Measurements from ENCODE around the gene DACH1.

Gene DACH1

DNA sequence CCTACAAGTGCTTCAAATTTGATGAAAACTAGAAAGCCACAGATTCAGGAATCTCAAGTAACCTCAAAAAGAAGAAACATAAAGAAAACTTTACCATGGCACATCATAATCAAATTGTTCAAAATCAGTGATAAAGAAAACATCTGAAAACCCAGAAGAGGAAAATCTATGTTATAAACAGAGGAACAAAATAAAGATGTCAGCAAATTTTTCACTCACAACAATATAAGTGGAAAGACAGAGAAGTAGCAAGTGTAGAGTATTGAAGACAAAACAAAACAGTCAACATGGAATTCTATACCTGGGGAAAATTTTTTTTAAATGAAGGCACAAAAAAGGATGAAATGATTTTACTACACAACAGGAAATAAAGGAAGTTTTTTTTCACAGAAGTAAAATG is 470.9 kb downstream of the DACH1 start:
- no peaks in the 10 kb centered on the region for H3K79me2 ChIP-seq (ENCODE audit: control insufficient read depth, insufficient read depth, low read length, poor library complexity)
- no peak overlapping the region for H2AK5ac ChIP-seq (ENCODE audit: low read length)
- no peak overlapping the region for H3K4me3 ChIP-seq (ENCODE audit: low read depth, low read length)
- H3K9ac ChIP-seq (ENCODE audit: low read length): no peak overlapping the region
- H3K27ac ChIP-seq (ENCODE audit: low read depth, low read length): no peak overlapping the region
- H3K27me3 ChIP-seq (ENCODE audit: insufficient read depth, low read length): no peaks in the 10 kb centered on the region
- no peak overlapping the region for H3K14ac ChIP-seq (ENCODE audit: low read length)
- no peak overlapping the region for H2BK5ac ChIP-seq (ENCODE audit: low read depth, low read length, poor library complexity)
- no peak overlapping the region for H4K12ac ChIP-seq (ENCODE audit: low read depth, low read length)
- H3K18ac ChIP-seq (ENCODE audit: low read length): no peak overlapping the region
- H3K9me3 ChIP-seq (ENCODE audit: insufficient read depth, low read depth, low read length): no peaks in the 10 kb centered on the region
- no peaks in the 10 kb centered on the region for H3K79me1 ChIP-seq (ENCODE audit: low read length)
- no peak overlapping the region for H2AFZ ChIP-seq (ENCODE audit: insufficient read depth, low read length, poor library complexity)
- no peak overlapping the region for H3K4ac ChIP-seq (ENCODE audit: low read depth, low read length)
- no peaks in the 10 kb centered on the region for H3K4me1 ChIP-seq (ENCODE audit: control insufficient read depth in 1 of 2, insufficient read depth in 2 of 2, low read length in 2 of 2)
- H3K36me3 ChIP-seq (ENCODE audit: control insufficient read depth in 1 of 2, insufficient read depth in 2 of 2, low read length in 2 of 2): no peaks in the 10 kb centered on the region
- H4K8ac ChIP-seq (ENCODE audit: low read depth, low read length): no peak overlapping the region
- H4K91ac ChIP-seq (ENCODE audit: low read depth, low read length): no peak overlapping the region
- no peak for DNase-seq
- H2BK12ac ChIP-seq (ENCODE audit: low read length): no peak overlapping the region
- H2BK120ac ChIP-seq (ENCODE audit: insufficient read depth, low read length, poor library complexity): no peak overlapping the region
- no peak overlapping the region for H3K23ac ChIP-seq (ENCODE audit: low read length)
- H3K4me2 ChIP-seq (ENCODE audit: low read length): no peak overlapping the region

DNA sequence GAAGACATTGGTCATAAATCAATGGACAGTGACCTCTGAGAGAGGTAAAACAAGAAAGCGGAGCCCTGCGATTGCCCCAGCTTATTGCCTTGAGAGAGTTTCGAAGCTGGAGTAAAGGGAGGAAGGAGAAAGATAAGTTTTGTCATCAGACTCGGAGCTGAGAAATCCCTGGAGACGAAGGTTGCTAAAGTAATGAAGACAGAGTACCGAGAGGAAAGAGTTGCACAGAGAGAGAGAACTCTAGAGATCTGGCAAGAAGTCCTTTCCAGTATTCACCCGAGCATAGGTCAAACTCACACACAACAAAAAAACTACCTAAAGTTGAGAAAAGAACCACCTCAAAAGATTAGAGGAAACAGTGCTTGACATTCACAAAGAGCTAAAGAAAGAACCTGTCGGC is 472.0 kb downstream of the DACH1 start:
- Histone ChIP-seq H3K4me3 (ENCODE audit: low read depth, low read length) (no peak overlapping the region), H3K27ac (ENCODE audit: low read depth, low read length) (no peak overlapping the region), H3K23ac (ENCODE audit: low read length) (no peak overlapping the region), H3K4me1 (ENCODE audit: control insufficient read depth in 1 of 2, insufficient read depth in 2 of 2, low read length in 2 of 2) (no peaks in the 10 kb centered on the region), H4K12ac (ENCODE audit: low read depth, low read length) (no peak overlapping the region), H3K36me3 (ENCODE audit: control insufficient read depth in 1 of 2, insufficient read depth in 2 of 2, low read length in 2 of 2) (no peaks in the 10 kb centered on the region), H3K27me3 (ENCODE audit: insufficient read depth, low read length) (no peaks in the 10 kb centered on the region), H4K8ac (ENCODE audit: low read depth, low read length) (no peak overlapping the region), H3K9ac (ENCODE audit: low read length) (no peak overlapping the region), H2AFZ (ENCODE audit: insufficient read depth, low read length, poor library complexity) (no peak overlapping the region), H2BK5ac (ENCODE audit: low read depth, low read length, poor library complexity) (no peak overlapping the region), H3K18ac (ENCODE audit: low read length) (no peak overlapping the region), H3K4me2 (ENCODE audit: low read length) (no peak overlapping the region), H3K9me3 (ENCODE audit: insufficient read depth, low read depth, low read length) (no peaks in the 10 kb centered on the region), H3K79me2 (ENCODE audit: control insufficient read depth, insufficient read depth, low read length, poor library complexity) (no peaks in the 10 kb centered on the region), H3K14ac (ENCODE audit: low read length) (no peak overlapping the region), H4K91ac (ENCODE audit: low read depth, low read length) (no peak overlapping the region), H2AK5ac (ENCODE audit: low read length) (no peak overlapping the region), H2BK120ac (ENCODE audit: insufficient read depth, low read length, poor library complexity) (no peak overlapping the region), H3K79me1 (ENCODE audit: low read length) (no peaks in the 10 kb centered on the region), H2BK12ac (ENCODE audit: low read length) (no peak overlapping the region), H3K4ac (ENCODE audit: low read depth, low read length) (no peak overlapping the region)
- DNase-seq: no peak
- no CpG with 5 or more reads among the region's 8 CpGs for WGBS (ENCODE audit: extremely low coverage, insufficient coverage, insufficient read length)

DNA sequence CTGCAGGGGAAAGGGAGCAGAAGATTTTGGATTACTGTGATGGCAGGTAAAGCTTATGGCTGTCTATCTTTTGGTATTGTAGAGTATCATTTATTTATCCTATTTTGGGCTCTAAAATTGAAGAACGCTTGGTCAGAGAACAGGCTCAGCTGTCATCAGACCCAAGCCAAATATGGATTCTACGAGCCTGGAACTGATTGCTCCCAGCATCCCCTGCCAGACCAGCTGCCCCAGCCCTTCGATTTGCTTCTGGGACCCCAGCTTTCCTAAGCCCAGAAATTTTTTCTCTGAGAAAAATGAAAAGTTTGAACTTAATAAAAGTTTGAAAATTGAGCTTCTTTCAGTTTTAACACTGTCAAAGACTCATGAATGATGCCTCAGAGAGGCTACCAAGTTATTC is 472.8 kb downstream of the DACH1 start:
- no peak overlapping the region for H3K4me3 ChIP-seq (ENCODE audit: low read depth, low read length)
- H4K12ac ChIP-seq (ENCODE audit: low read depth, low read length): no peak overlapping the region
- H3K4me1 ChIP-seq (ENCODE audit: control insufficient read depth in 1 of 2, insufficient read depth in 2 of 2, low read length in 2 of 2): no peaks in the 10 kb centered on the region
- no peak overlapping the region for H2BK5ac ChIP-seq (ENCODE audit: low read depth, low read length, poor library complexity)
- WGBS (ENCODE audit: extremely low coverage, insufficient coverage, insufficient read length): no CpG with 5 or more reads among the region's 3 CpGs
- no peaks in the 10 kb centered on the region for H3K9me3 ChIP-seq (ENCODE audit: insufficient read depth, low read depth, low read length)
- H4K8ac ChIP-seq (ENCODE audit: low read depth, low read length): no peak overlapping the region
- no peak overlapping the region for H2BK12ac ChIP-seq (ENCODE audit: low read length)
- H4K91ac ChIP-seq (ENCODE audit: low read depth, low read length): no peak overlapping the region
- H2BK120ac ChIP-seq (ENCODE audit: insufficient read depth, low read length, poor library complexity): no peak overlapping the region
- H3K27ac ChIP-seq (ENCODE audit: low read depth, low read length): no peak overlapping the region
- H3K36me3 ChIP-seq (ENCODE audit: control insufficient read depth in 1 of 2, insufficient read depth in 2 of 2, low read length in 2 of 2): no peaks in the 10 kb centered on the region
- H3K27me3 ChIP-seq (ENCODE audit: insufficient read depth, low read length): no peaks in the 10 kb centered on the region
- no peak for DNase-seq
- H3K18ac ChIP-seq (ENCODE audit: low read length): no peak overlapping the region
- no peak overlapping the region for H3K4me2 ChIP-seq (ENCODE audit: low read length)
- no peak overlapping the region for H3K14ac ChIP-seq (ENCODE audit: low read length)
- H3K79me2 ChIP-seq (ENCODE audit: control insufficient read depth, insufficient read depth, low read length, poor library complexity): no peaks in the 10 kb centered on the region
- no peak overlapping the region for H3K4ac ChIP-seq (ENCODE audit: low read depth, low read length)
- H3K23ac ChIP-seq (ENCODE audit: low read length): no peak overlapping the region
- H2AFZ ChIP-seq (ENCODE audit: insufficient read depth, low read length, poor library complexity): no peak overlapping the region
- no peak overlapping the region for H2AK5ac ChIP-seq (ENCODE audit: low read length)
- H3K79me1 ChIP-seq (ENCODE audit: low read length): no peaks in the 10 kb centered on the region
- H3K9ac ChIP-seq (ENCODE audit: low read length): peak overlapping the region; percentile 53
